HepG2 (cell line): ENCODE data around the gene TANGO2. TPM values are rescaled to one million over a fixed set of nuclear protein-coding genes. Genes with fewer than 3 reads are reported as not detected.

ENCODE experiments used
- ATAC-seq: fragments of 200-7000 bp; cut with Tn5 transposase; 3 replicates; pipeline ENCODE4 v1.9.1; 2020; ENCODE audit warnings: mild to moderate bottlenecking, moderate library complexity
- BruUV-seq: library from RNA; stranded (reverse); fragments of 400-500 nt; replicated peaks from 2 replicates; lab custom pipeline; 2021; lab: Mats Ljungman, UMichigan
- CTCF ChIA-PET: fragments of 300-600 bp; formaldehyde crosslinking; extraction: SDS; loops from one replicate; lab custom pipeline; 2021; ENCODE audit warnings: low total read pairs, inconsistent platforms, low intra/inter-chr PET ratio; lab: Yijun Ruan, JAX
- POLR2A ChIA-PET: fragments of 350-600 bp; sonication (Branson Sonifier 250); formaldehyde crosslinking; loops from one replicate; lab custom pipeline; 2020; ENCODE audit warnings: antibody characterized with exemption, inconsistent platforms; lab: Yijun Ruan, JAX
- DNase-seq: peaks from one replicate; pipeline ENCODE4 v3.0.0-alpha.2; 2015; ENCODE audit warnings: low spot score
- FAIRE-seq: peaks from 3 replicates; lab custom pipeline; 2011; peaks lifted over from hg19 to GRCh38; lab: Jason Lieb, UNC
- H2AFZ ChIP-seq: one replicate; pipeline ENCODE4 v1.6.1; 2011; ENCODE audit warnings: low read length, inconsistent platforms
- H3K27ac ChIP-seq: fragments of 300-600 bp; 3 replicates; pipeline ENCODE4 v1.8.0; 2011; ENCODE audit warnings: mixed run types, mild to moderate bottlenecking, mixed read lengths, low read length, inconsistent platforms; ENCODE audit not compliant: insufficient read depth; ENCODE audit errors: extremely low read length
- H3K27me3 ChIP-seq, 2 experiments: fragments of 200-600 bp in 1 of 2; 2 replicates in 1 of 2; 3 replicates in 1 of 2; pipeline versions ENCODE4 v1.6.0 to v1.8.0; 2011; ENCODE audit warnings: low read length in 2 of 2, mild to moderate bottlenecking in 2 of 2, moderate library complexity in 2 of 2, inconsistent platforms in 1 of 2; ENCODE audit not compliant: insufficient read depth in 2 of 2, control insufficient read depth in 1 of 2
- H3K36me3 ChIP-seq, 2 experiments: fragments of 200-600 bp in 1 of 2; replicated peaks in 1 of 2; 2 replicates in 1 of 2; 3 replicates in 1 of 2; pipeline versions ENCODE4 v1.5.1 to v1.8.0; 2011; ENCODE audit warnings: low read length in 2 of 2, inconsistent platforms in 1 of 2; ENCODE audit not compliant: insufficient read depth in 2 of 2, control insufficient read depth in 1 of 2
- H3K4me1 ChIP-seq: 2 replicates; pipeline ENCODE4 v1.5.1; 2012; ENCODE audit warnings: low read length, inconsistent platforms; ENCODE audit not compliant: insufficient read depth
- H3K4me2 ChIP-seq: 2 replicates; pipeline ENCODE4 v1.6.0; 2011; ENCODE audit warnings: low read depth, low read length, inconsistent platforms
- H3K4me3 ChIP-seq, 3 experiments: fragments of 200-600 bp in 1 of 3; sonication (generic), shearing (Covaris generic) in 1 of 3; replicated peaks in 1 of 3; 2 replicates each; pipeline ENCODE4 v1.5.1; 2011 to 2016; ENCODE audit warnings: low read length in 3 of 3, inconsistent platforms in 2 of 3, low read depth in 2 of 3, mild to moderate bottlenecking in 2 of 3, control low read depth in 1 of 3, mixed read lengths in 1 of 3; ENCODE audit not compliant: insufficient read depth in 1 of 3
- H3K79me2 ChIP-seq: one replicate; pipeline ENCODE4 v1.6.1; 2011; ENCODE audit warnings: low read length, inconsistent platforms; ENCODE audit not compliant: insufficient read depth
- H3K9ac ChIP-seq: 2 replicates; pipeline ENCODE4 v1.6.0; 2011; ENCODE audit warnings: mild to moderate bottlenecking, low read depth, low read length, inconsistent platforms; ENCODE audit not compliant: insufficient read depth
- H3K9me3 ChIP-seq: 2 replicates; pipeline ENCODE4 v1.5.1; 2012; ENCODE audit warnings: mild to moderate bottlenecking, low read length
- H4K20me1 ChIP-seq: 2 replicates; pipeline ENCODE4 v1.6.0; 2011; ENCODE audit warnings: inconsistent platforms, mild to moderate bottlenecking, low read length, moderate library complexity; ENCODE audit not compliant: insufficient read depth
- BCL3 ChIP-seq: sonication (generic); formaldehyde crosslinking; IDR thresholded peaks from 2 replicates; pipeline ENCODE4 v1.5.1; 2020; ENCODE audit warnings: mild to moderate bottlenecking, missing genetic modification reagents, moderate library complexity
- HNF4A ChIP-seq: sonication (generic); formaldehyde crosslinking; IDR thresholded peaks from 2 replicates; pipeline ENCODE4 v1.4.0; 2020; ENCODE audit warnings: missing genetic modification reagents
- HNRNPH1 ChIP-seq: fragments of 200-400 bp; formaldehyde crosslinking; optimal IDR thresholded peaks from 2 replicates; pipeline ENCODE3; 2017; ENCODE audit warnings: mild to moderate bottlenecking, low read depth, low read length
- NR2F1 ChIP-seq, 2 experiments: fragments of 450-650 bp in 1 of 2; formaldehyde crosslinking in 1 of 2; IDR thresholded peaks; 2 replicates each; pipeline versions ENCODE4 v1.5.0 to v1.6.1; 2016 to 2020; ENCODE audit warnings: mild to moderate bottlenecking in 1 of 2, missing compliant biosample characterization in 1 of 2, missing genetic modification reagents in 1 of 2, moderate library complexity in 1 of 2
- SRSF9 ChIP-seq: fragments of 200-400 bp; formaldehyde crosslinking; IDR thresholded peaks from 2 replicates; pipeline ENCODE4 v1.6.1; 2018; ENCODE audit warnings: borderline replicate concordance, mild to moderate bottlenecking, low read depth, low read length; ENCODE audit not compliant: insufficient read depth, poor library complexity, severe bottlenecking
- ZFX ChIP-seq: sonication (generic); formaldehyde crosslinking; IDR thresholded peaks from 2 replicates; pipeline ENCODE4 v1.4.0; 2020; ENCODE audit warnings: mild to moderate bottlenecking, low read depth, missing genetic modification reagents, moderate library complexity
- ZNF253 ChIP-seq: sonication (generic); formaldehyde crosslinking; IDR thresholded peaks from 2 replicates; pipeline ENCODE4 v1.8.0; 2022; ENCODE audit warnings: mild to moderate bottlenecking, missing genetic modification reagents, borderline replicate concordance
- ZNF30 ChIP-seq: sonication (generic); formaldehyde crosslinking; IDR thresholded peaks from 2 replicates; pipeline ENCODE4 v1.5.0; 2020; ENCODE audit warnings: mild to moderate bottlenecking, missing genetic modification reagents
- ZNF460 ChIP-seq: sonication (generic); formaldehyde crosslinking; IDR thresholded peaks from 2 replicates; pipeline ENCODE4 v1.5.1; 2020; ENCODE audit warnings: missing genetic modification reagents, mild to moderate bottlenecking, borderline replicate concordance
- ZNF589 ChIP-seq: sonication (generic); formaldehyde crosslinking; conservative IDR thresholded peaks from 2 replicates; pipeline ENCODE4 v1.8.0; 2022; ENCODE audit warnings: mild to moderate bottlenecking, moderate library complexity, missing genetic modification reagents
- WGBS: methylation state at CpG from one replicate; pipeline ENCODE4 v1.1.6; 2017; ENCODE audit warnings: low lambda C conversion rate; 5-methylcytosine and 5-hydroxymethylcytosine counted together
- in situ Hi-C: cut with HindIII; loops from 2 replicates; pipeline ENCODE4 v1.10.0; 2017; ENCODE audit warnings: low pct_unique_long_range_greater_than_20kb; ENCODE audit not compliant: extremely low pct_ligation_motif_present
- intact Hi-C: fragments of 100-400 bp; cut with micrococcal nuclease; formaldehyde crosslinking; loops from one replicate; pipeline ENCODE4 v1.10.0; 2022; ENCODE audit not compliant: unreplicated experiment
- polyA plus RNA-seq, 8 experiments: library from polyadenylated mRNA; depleted of rRNA in 3 of 8; stranded (reverse) in 7 of 8; unstranded in 1 of 8; fragments of >200 nt; fragmentation: Illumina TruSeq in 4 of 8; extraction: Trizol in 4 of 8; gene quantifications; 2 replicates each; pipeline versions ENCODE4 v1.2.1 to v1.2.3, GENCODE V29; 2011 to 2016; ENCODE audit warnings: low read depth in 4 of 8, missing spikeins in 1 of 8, mixed read lengths in 1 of 8; ENCODE audit not compliant: insufficient read depth in 1 of 8
- total RNA-seq, 5 experiments: library from RNA; depleted of rRNA; stranded (reverse); fragments of >200 nt; fragmentation: Illumina TruSeq; extraction: Trizol; gene quantifications; 2 replicates each; pipeline ENCODE4 v1.2.3, GENCODE V29; 2016; ENCODE audit warnings: low read depth in 1 of 5

TANGO2 gene
- total and polyA plus RNA-seq, 2 of the 13 experiments (the other 11 are each of a cell fraction or from before 2014, with no cell fraction given): 12.9 to 14.8 TPM

DNA sequence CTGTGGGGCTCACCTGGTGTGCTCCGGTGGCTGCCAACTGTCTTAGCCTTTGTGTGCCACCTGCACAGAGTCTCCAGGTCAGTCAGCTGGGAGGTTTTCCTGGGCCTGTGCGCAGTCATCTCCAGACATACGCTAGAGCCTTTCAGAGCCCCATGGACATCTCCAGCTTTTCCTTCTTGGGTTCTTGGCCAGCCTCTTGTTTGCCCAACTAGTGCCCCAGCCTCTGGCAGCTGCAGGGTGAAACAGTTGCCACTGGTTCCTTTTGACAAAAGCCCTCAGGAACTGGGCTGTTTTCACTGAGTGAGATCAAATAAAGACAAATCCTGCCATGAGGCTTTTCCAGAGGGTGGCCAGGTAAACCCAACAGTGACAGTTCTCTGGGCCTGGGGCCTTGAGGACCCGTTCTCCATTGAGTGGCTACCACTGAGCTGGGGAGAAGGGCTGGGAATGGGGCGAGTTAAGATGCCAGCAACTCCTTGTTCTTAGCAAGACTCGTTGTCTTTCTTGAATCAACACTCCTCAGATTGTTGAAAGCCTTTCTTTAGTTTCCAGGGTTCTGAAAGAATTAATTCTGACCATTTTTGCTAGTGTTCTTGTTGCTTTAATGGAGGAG lies 78.3 kb downstream of the TANGO2 start:
- Histone ChIP-seq H3K4me2 (no peak overlapping the region), H3K27me3 (no peaks in the 10 kb centered on the region), H4K20me1 (no peaks in the 10 kb centered on the region), H3K36me3 (peaks cover 29 to 89% of the 10 kb centered on the region in 2 experiments), H3K79me2 (peaks cover 22% of the 10 kb centered on the region), H3K4me1 (peaks cover 8% of the 10 kb centered on the region; the same call in 1 of the 2 replicates), H2AFZ (no peak overlapping the region), H3K27ac (no peak overlapping the region), H3K9me3 (no peaks in the 10 kb centered on the region), H3K9ac (no peak overlapping the region), H3K4me3 (no peak overlapping the region)
- no peak for TF ChIP-seq SRSF9
- WGBS: 98% methylated on average over 5 of the region's 6 CpGs
- no peak for DNase-seq
- intact Hi-C loops: no loop called here
- ChIA-PET CTCF (no interaction called here), POLR2A (no interaction called here)
- BruUV-seq: no TSS peak
- in situ Hi-C loops: no loop called here
- no peak for FAIRE-seq
- no peak for ATAC-seq

DNA sequence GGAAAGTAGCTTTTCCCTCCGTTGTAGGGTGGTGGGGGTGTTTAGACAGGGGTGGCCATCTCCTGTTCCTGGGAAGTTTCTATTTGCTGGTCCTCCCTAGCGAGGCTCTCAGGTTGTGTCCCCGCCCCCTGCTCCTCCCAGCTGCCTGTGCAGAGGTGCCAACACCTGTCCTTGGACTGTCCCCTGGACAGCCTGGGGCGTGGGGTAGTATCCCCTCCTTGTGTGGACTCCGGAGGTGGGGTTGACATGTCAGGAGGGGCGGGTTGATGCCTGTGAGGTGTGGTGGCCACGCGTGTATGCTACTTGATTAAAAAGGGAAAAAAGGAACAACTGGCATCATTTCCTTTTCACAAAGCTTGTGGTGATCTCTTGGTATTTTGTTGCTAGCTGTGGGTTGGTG lies 80.7 kb downstream of the TANGO2 start:
- DNase-seq (no peak), ATAC-seq (no peak; the same call in 2 of the 3 replicates), FAIRE-seq (no peak)
- peaks cover 18% of the 10 kb centered on the region for H3K79me2 ChIP-seq
- CTCF ChIA-PET: no interaction called here
- intact Hi-C loops (no loop called here), in situ Hi-C loops (no loop called here)
- POLR2A ChIA-PET: no interaction called here
- TF ChIP-seq ZNF253 (no peak), ZNF30 (CRISPR knock-in tag) (no peak), HNF4A (CRISPR knock-in tag) (no peak), ZNF460 (CRISPR knock-in tag) (no peak), HNRNPH1 (no peak), NR2F1 (CRISPR knock-in tag; IDR thresholded peaks at IDR 0.05) (no peak), ZNF589 (CRISPR knock-in tag) (no peak), ZFX (no peak), BCL3 (CRISPR knock-in tag) (no peak)
- peaks cover 8% of the 10 kb centered on the region; the same call in 1 of the 2 replicates for H3K4me1 ChIP-seq
- H4K20me1 ChIP-seq: no peaks in the 10 kb centered on the region
- H3K9ac ChIP-seq: no peak overlapping the region
- no peak overlapping the region for H2AFZ ChIP-seq
- H3K4me2 ChIP-seq: no peak overlapping the region
- H3K27me3 ChIP-seq: no peaks in the 10 kb centered on the region
- H3K4me3 ChIP-seq: no peak overlapping the region
- 85% methylated on average over 8 of the region's 8 CpGs for WGBS
- H3K27ac ChIP-seq: no peak overlapping the region
- no TSS peak for BruUV-seq
- peaks cover 39 to 88% of the 10 kb centered on the region in 2 experiments for H3K36me3 ChIP-seq
- no peaks in the 10 kb centered on the region for H3K9me3 ChIP-seq
